A549 (cell line): ENCODE data around the gene BSND. TPM values are rescaled to one million over a fixed set of nuclear protein-coding genes. Genes with fewer than 3 reads are reported as not detected.
A peak's percentile ranks its signal among the peaks of the same experiment; 100 is the strongest.

Source experiments
- ATAC-seq, 2 experiments: fragments of 200-7000 bp in 1 of 2; fragments of >200 bp in 1 of 2; cut with Nextera tagmentation in 1 of 2; cut with Tn5 transposase in 1 of 2; 3 replicates each; pipeline versions ENCODE4 v1.8.0 to v1.9.1; 2018 to 2020; ENCODE audit warnings: mild to moderate bottlenecking in 1 of 2, moderate library complexity in 1 of 2
- CTCF ChIA-PET: fragments of 300-600 bp; sonication (Branson Sonifier 250); formaldehyde crosslinking; extraction: SDS; loops from one replicate; lab custom pipeline; 2021; ENCODE audit warnings: antibody characterized with exemption, inconsistent platforms; lab: Yijun Ruan, JAX
- POLR2A ChIA-PET: fragments of 350-600 bp; formaldehyde crosslinking; extraction: SDS; loops from one replicate; lab custom pipeline; 2021; ENCODE audit warnings: antibody characterized with exemption, inconsistent platforms; lab: Yijun Ruan, JAX
- DNase-seq, 2 experiments: peaks; one replicate each; pipeline versions ENCODE4 v3.0.0 to v3.0.0-alpha.2; 2011 to 2016; ENCODE audit warnings: low read depth in 1 of 2, low spot score in 1 of 2
- FAIRE-seq: peaks from 2 replicates; lab custom pipeline; 2011; peaks lifted over from hg19 to GRCh38; lab: Jason Lieb, UNC
- H3K27ac ChIP-seq, 2 experiments: fragments of >200 bp; sonication (Bioruptor Twin); formaldehyde crosslinking; 3 replicates each; pipeline ENCODE4 v1.5.1; 2016 to 2017
- H3K4me1 ChIP-seq: fragments of >200 bp; sonication (Bioruptor Twin); formaldehyde crosslinking; 3 replicates; pipeline ENCODE4 v1.6.1; 2016
- H3K4me2 ChIP-seq: fragments of >200 bp; sonication (Bioruptor Twin); formaldehyde crosslinking; 3 replicates; pipeline ENCODE4 v1.6.1; 2016
- H3K4me3 ChIP-seq: fragments of >200 bp; sonication (Bioruptor Twin); formaldehyde crosslinking; 3 replicates; pipeline ENCODE4 v1.5.1; 2016
- H3K9me3 ChIP-seq: fragments of >200 bp; sonication (Bioruptor Twin); formaldehyde crosslinking; 3 replicates; pipeline ENCODE4 v1.6.1; 2016
- BCL3 ChIP-seq: fragments of >200 bp; sonication (Bioruptor Twin); formaldehyde crosslinking; IDR thresholded peaks from 3 replicates; pipeline ENCODE4 v1.6.1; 2016
- BHLHE40 ChIP-seq: IDR thresholded peaks from 2 replicates; pipeline ENCODE4 v1.6.1; 2012; ENCODE audit warnings: low read depth, low read length, inconsistent platforms
- CBX2 ChIP-seq: fragments of 200-600 bp; sonication (generic); IDR thresholded peaks from 2 replicates; pipeline ENCODE4 v1.6.1; 2016; ENCODE audit warnings: low read depth, mild to moderate bottlenecking, borderline replicate concordance
- E2F6 ChIP-seq: IDR thresholded peaks from 2 replicates; pipeline ENCODE4 v1.6.1; 2012; ENCODE audit warnings: low read depth, borderline replicate concordance
- FOXS1 ChIP-seq: fragments of 250-450 bp; sonication (Bioruptor Pico); IDR thresholded peaks from 2 replicates; pipeline ENCODE4 v1.5.0; 2020; ENCODE audit warnings: mild to moderate bottlenecking, moderate library complexity
- HOXA7 ChIP-seq: fragments of 250-450 bp; sonication (Bioruptor Pico); IDR thresholded peaks from 2 replicates; pipeline ENCODE4 v1.5.0; 2020; ENCODE audit warnings: mild to moderate bottlenecking, moderate library complexity
- HOXB13 ChIP-seq: fragments of 250-450 bp; sonication (Bioruptor Pico); IDR thresholded peaks from 2 replicates; pipeline ENCODE4 v1.5.0; 2020; ENCODE audit warnings: low read depth, mild to moderate bottlenecking, moderate library complexity
- MAFK ChIP-seq: fragments of 450-650 bp; IDR thresholded peaks from 2 replicates; pipeline ENCODE4 v1.6.1; 2014; ENCODE audit not compliant: partially characterized antibody
- NFE2L2 ChIP-seq: fragments of 150-350 bp; conservative IDR thresholded peaks from 2 replicates; pipeline ENCODE4 v1.6.1; 2014; ENCODE audit warnings: low read length
- NPAS2 ChIP-seq: fragments of 250-450 bp; sonication (Bioruptor Pico); IDR thresholded peaks from 2 replicates; pipeline ENCODE4 v1.8.0; 2022; ENCODE audit warnings: mild to moderate bottlenecking, moderate library complexity, borderline replicate concordance
- PHF8 ChIP-seq: fragments of 200-600 bp; sonication (generic); IDR thresholded peaks from 2 replicates; pipeline ENCODE4 v1.6.1; 2016; ENCODE audit warnings: low read depth, mild to moderate bottlenecking, antibody characterized with exemption, moderate library complexity, borderline replicate concordance
- POLR2A ChIP-seq: IDR thresholded peaks from 2 replicates; pipeline ENCODE4 v1.6.1; 2012; ENCODE audit warnings: mild to moderate bottlenecking, low read length
- RCOR1 ChIP-seq: fragments of 150-350 bp; IDR thresholded peaks from 2 replicates; pipeline ENCODE4 v1.6.1; 2014; ENCODE audit warnings: antibody characterized with exemption, low read length, low read depth
- RFX5 ChIP-seq: fragments of 450-650 bp; IDR thresholded peaks from 2 replicates; pipeline ENCODE4 v1.7.1; 2014; ENCODE audit warnings: antibody characterized with exemption, mild to moderate bottlenecking, moderate library complexity
- TP53 ChIP-seq: fragments of 250-450 bp; sonication (Bioruptor Pico); IDR thresholded peaks from 2 replicates; pipeline ENCODE4 v1.5.0; 2021; ENCODE audit warnings: mild to moderate bottlenecking, moderate library complexity
- ZFP36 ChIP-seq: fragments of 450-650 bp; IDR thresholded peaks from 2 replicates; pipeline ENCODE4 v1.6.1; 2014; ENCODE audit warnings: borderline replicate concordance; ENCODE audit not compliant: partially characterized antibody
- WGBS: methylation state at CpG from one replicate; pipeline ENCODE4 v1.1.6; 2017; ENCODE audit errors: missing lambda C conversion rate; 5-methylcytosine and 5-hydroxymethylcytosine counted together
- polyA plus RNA-seq, 4 experiments: library from polyadenylated mRNA; depleted of rRNA in 3 of 4; stranded (reverse); fragments of >200 nt; fragmentation: RNase III in 1 of 4; extraction: RNeasy Plus Mini Kit Qiagen cat#74134 plus additional on column Dnase treatment in 1 of 4; gene quantifications; 2 replicates in 3 of 4; 3 replicates in 1 of 4; pipeline ENCODE4 v1.2.3, GENCODE V29; 2011 to 2017
- TF ChIP-seq, protein P1 (sequence below): IDR thresholded peaks from 2 replicates; pipeline ENCODE4 v1.6.1; 2012
- TF ChIP-seq, protein P2 (sequence below): fragments of 250-450 bp; sonication (Bioruptor Pico); IDR thresholded peaks from 2 replicates; pipeline ENCODE4 v1.5.0; 2021; ENCODE audit warnings: mild to moderate bottlenecking, moderate library complexity, borderline replicate concordance

Gene BSND
- polyA plus RNA-seq, 2 of the 4 experiments (the other 2 are of a cell fraction), result not detected

- Histone ChIP-seq H3K9me3 (no peaks in the 10 kb centered on the region), H3K4me1 (peaks cover 19% of the 10 kb centered on the region), H3K4me2 (no peak overlapping the region), H3K4me3 (no peak overlapping the region), H3K27ac (no peak overlapping the region)
- FAIRE-seq, result no peak
- no peak for ATAC-seq
- no peak for TF ChIP-seq RFX5
- TF ChIP-seq MAFK, result no peak
- no peak for TF ChIP-seq PHF8
- TF ChIP-seq RCOR1, result no peak
- no peak for TF ChIP-seq HOXA7 (CRISPR knock-in tag)
- TF ChIP-seq HOXB13 (CRISPR knock-in tag), result no peak
- TF ChIP-seq, protein P1, sequence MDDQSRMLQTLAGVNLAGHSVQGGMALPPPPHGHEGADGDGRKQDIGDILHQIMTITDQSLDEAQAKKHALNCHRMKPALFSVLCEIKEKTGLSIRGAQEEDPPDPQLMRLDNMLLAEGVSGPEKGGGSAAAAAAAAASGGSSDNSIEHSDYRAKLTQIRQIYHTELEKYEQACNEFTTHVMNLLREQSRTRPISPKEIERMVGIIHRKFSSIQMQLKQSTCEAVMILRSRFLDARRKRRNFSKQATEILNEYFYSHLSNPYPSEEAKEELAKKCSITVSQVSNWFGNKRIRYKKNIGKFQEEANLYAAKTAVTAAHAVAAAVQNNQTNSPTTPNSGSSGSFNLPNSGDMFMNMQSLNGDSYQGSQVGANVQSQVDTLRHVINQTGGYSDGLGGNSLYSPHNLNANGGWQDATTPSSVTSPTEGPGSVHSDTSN, result no peak
- no peak for TF ChIP-seq FOXS1 (CRISPR knock-in tag)
- no peak for TF ChIP-seq CBX2
- TF ChIP-seq NFE2L2, result no peak
- no peak for TF ChIP-seq POLR2A
- no peak for TF ChIP-seq TP53
- no peak for TF ChIP-seq E2F6
- 94% methylated on average over 6 of the region's 6 CpGs for WGBS
- ChIA-PET CTCF (interaction anchor here (0.6 to 4.3 kb wide), 3 partner anchors 13 to 63 kb away, joined by 3 to 25 read pairs (median 3); no protein-coding TSS in a partner anchor), POLR2A (no interaction called here)
- no peak for DNase-seq
These were observed 35.9 kb downstream of the BSND start for GRCh38 chr1:55034476-55035133.

DNA sequence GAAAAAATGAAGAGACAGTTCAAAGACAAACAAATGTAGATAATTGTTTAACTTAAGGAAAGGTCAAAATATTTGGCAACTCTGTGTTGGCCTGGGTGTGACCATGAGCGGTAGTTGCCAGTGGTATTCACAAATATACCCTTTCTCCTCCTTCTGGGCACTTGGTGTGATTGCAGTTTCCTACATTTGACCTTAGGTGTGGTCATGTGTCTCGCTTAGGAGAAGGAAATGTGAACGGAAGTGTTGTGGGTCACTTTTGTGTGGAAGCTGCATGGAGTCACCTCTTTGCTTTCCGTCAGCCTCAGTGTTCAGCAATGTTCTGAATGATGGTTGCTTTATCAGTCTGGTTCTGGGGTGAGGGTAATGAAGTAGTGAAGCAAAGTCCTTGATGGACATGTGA is 37.2 kb downstream of the BSND start:
- 25% methylated on average over 4 of the region's 4 CpGs for WGBS
- H3K9me3 ChIP-seq, result no peaks in the 10 kb centered on the region
- no peak overlapping the region for H3K27ac ChIP-seq
- no peak overlapping the region for H3K4me3 ChIP-seq
- ChIA-PET CTCF (interaction anchor here (0.8 to 4.3 kb wide), 2 partner anchors 13 to 14 kb away, joined by 3 to 25 read pairs; no protein-coding TSS in a partner anchor), POLR2A (no interaction called here)
- peak overlapping the region; percentile 40; the same call in 1 of the 3 replicates for H3K4me2 ChIP-seq
- FAIRE-seq (no peak), DNase-seq (peak; percentile 55 to 60), ATAC-seq (peak in 1 of 2 experiments; percentile 29; a peak in 3 of 6 replicates)
- TF ChIP-seq BCL3 (no peak), BHLHE40 (no peak), NPAS2 (CRISPR knock-in tag) (no peak), RFX5 (no peak), HOXA7 (CRISPR knock-in tag) (no peak), POLR2A (no peak), TP53 (no peak), ZFP36 (no peak)
- TF ChIP-seq, protein P2, sequence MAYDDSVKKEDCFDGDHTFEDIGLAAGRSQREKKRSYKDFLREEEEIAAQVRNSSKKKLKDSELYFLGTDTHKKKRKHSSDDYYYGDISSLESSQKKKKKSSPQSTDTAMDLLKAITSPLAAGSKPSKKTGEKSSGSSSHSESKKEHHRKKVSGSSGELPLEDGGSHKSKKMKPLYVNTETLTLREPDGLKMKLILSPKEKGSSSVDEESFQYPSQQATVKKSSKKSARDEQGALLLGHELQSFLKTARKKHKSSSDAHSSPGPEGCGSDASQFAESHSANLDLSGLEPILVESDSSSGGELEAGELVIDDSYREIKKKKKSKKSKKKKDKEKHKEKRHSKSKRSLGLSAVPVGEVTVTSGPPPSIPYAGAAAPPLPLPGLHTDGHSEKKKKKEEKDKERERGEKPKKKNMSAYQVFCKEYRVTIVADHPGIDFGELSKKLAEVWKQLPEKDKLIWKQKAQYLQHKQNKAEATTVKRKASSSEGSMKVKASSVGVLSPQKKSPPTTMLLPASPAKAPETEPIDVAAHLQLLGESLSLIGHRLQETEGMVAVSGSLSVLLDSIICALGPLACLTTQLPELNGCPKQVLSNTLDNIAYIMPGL (CRISPR knock-in tag), result no peak
- H3K4me1 ChIP-seq, result peaks cover 24% of the 10 kb centered on the region
